Measurements from ENCODE around the gene MRPL34.
"Not testable (repeated sequence)": the region's sequence is repeated elsewhere in the genome, so short reads cannot be mapped to it uniquely, and the experiment has no call there.

The MRPL34 gene

DNA sequence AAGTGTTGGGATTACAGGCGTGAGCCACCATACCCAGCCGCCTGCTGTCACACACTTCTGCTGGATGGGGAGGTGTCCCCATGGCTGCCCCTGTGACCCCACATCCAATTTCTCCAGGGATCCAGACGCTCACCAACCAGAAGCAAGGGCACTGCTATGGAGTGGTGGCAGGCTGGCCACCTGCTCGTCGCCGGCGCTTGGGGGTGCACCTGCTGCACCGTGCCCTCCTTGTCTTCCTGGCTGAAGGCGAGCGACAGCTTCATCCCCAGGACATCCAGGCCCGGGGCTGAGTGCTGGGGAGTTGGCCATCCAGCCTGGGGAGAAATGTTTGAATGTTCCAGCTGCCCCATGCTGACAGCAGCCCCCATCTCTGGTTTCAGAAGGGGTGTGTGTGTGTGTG lies 19.4 kb upstream of the MRPL34 start:
- no peak for DNase-seq

DNA sequence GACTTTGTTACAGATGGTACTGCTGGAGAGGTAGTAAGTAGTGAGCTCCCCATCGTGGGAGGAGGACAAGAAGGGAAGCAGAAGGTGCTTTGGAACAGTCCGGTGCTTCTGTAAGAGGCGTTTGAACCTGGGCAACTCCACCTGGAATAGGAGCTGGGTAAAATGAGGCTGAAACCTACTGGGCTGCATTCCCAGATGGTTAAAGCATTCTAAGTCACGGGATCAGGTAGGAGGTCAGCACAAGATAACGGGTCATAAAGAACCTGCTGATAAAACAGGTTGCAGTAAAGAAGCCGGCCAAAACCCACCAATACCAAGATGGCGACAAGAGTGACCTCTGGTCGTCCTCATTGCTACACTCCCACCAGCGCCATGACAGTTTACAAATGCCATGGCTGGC lies 18.9 kb upstream of the MRPL34 start:
- DNase-seq, result no peak

DNA sequence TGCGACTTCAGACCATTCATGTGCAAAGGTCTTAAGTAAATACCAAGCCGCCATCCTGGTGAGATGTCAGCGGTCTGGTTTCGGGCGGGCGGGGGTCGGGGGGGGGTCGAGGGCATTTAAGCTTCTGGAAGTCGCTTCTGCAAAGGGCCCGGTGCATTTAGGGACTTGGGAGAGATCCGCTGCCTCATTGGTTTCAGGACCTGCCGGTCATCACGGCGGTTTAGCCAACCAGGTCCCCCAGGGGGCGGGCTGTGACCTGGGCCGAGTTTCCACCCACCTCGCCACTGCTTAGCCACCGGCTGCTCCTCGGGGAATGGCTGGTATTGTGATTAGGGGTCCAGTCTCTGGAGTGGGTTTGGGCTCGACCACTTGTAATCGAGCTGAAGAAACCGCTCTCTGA lies 16.2 kb upstream of the MRPL34 start:
- no peak for DNase-seq

DNA sequence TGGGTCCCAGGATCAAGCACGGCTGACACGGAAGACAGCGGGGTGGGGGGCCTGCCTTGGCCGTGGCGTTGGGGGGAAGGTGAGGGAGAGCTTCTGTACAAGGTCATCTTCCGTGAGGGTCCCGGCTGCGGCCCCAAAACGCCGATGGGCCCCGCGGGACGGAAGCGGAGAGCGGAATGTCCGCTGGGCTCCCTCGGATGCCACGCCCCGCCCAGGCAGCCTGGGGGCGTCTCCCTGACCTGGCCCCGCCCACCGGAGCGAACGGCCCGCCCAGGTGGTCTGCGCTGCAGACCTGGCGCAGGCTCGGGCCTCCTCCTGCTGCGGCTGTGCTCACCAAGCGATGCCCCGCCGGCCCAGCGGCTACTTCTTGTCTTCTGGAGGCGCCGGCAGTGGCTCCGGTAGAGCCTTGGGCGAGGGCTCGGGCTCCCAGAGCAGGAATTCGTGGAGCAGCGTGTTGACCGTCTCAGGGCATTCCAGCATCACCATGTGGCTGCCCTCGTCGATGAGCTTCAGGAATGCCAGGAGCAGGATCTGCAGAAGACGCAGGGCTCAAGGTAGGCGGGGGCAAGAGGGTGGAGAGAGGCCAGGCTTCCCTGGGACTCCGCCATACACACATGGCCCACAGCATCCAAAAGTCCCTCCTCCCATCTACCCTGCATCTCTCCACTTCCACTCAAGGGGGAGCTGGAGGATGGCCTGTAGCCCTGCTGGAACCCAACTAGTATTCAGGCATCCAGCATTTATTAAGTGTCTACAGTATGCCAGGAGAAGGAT lies 13.2 kb upstream of the MRPL34 start:
- DNase-seq, result no peak

DNA sequence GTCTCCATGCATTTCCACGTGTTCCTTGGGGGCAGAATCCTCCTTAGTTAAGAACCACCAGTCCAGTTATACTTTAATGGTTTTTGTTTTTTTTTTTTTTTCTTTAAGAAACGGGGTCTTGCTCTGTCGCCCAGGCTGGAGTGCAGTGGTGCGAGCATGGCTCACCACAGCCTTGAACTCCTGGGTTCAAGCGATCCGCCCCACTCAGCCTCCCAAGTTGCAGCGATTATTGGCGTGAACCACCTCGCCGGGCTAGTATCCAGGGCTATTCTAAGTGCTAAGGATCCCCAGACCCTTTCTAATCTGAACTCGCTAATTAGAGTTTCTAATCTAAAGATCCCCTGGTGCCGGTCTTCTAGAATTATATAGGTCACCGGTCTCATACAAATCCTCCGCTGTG lies 12.1 kb upstream of the MRPL34 start:
- no peak for DNase-seq

DNA sequence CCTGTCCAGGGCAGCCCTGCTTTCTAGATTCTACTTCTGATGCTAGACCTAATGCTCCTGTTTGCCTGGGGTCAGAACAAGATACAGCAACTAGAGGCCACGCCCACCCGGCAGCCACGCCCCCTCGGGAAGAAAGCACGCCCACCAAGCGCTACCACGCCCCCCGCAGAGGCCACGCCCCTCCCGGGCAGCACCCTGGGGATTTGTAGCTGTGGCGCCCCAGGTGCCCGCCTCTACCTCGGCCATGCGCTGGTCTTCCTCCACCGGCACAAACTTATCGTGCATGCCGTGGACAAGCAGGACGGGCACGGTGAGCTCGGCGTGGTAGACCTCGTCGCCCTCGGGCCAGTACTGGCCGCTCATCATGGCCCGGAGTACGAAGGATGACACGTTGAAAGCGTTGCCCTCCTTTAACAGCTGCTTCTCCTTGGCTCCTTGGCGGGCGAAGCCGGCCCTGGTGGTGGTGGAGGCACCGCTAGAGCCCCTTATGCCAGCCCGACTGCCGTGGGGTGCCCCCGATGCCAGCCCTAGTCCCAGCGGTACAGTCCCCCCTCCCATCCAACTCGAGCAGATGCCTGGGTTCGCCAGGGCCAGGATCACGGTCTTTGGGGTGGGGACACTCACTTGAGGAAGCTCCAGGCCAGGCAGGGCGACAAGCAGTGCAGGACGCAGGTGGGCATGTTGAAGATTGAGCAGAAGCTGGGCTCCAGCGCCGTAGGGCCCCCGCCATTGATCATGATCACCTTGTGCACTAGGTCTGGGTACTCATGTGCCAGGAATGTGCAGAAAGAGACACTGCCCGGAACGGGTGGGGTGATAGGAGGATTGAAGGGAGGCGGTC lies 11.4 kb upstream of the MRPL34 start:
- no peak for DNase-seq

DNA sequence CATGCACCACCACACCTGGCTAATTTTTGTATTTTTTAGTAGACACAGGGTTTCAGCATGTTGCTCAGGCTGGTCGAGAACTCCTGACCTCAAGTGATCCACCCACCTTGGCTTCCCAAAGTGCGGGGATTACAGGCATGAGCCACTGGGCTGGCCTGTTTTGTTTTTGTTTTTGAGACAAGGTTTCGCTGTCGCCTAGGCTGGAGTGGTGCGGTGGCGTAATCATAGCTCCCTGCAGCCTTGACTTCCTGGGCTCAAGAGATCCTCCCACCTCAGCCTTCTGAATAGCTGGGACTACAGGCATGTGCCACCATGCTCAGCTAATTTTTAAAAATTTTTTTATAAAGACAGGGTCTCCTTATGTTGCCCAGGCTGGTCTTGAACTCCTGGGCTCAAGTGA lies 10.1 kb upstream of the MRPL34 start:
- not testable (repeated sequence) for DNase-seq

DNA sequence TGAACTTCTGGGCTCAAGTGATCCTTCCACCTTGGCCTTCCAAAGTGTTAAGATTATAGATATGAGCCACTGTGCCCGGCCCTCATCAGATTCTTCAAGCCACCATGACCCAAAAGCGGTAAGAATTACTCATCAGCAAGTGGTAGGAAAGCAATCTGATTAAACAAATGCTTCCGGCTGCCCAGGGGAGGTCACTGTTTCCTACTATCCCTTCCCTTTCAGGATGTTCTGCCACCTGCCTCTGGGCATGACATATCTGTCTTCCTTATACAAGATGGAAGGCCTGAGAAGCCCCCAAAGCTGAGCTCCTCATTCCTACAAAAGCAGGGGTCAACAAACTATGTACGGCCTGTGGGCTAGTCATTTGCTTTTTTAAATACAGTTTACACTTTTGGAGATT lies 9.4 kb upstream of the MRPL34 start:
- DNase-seq, result no peak

DNA sequence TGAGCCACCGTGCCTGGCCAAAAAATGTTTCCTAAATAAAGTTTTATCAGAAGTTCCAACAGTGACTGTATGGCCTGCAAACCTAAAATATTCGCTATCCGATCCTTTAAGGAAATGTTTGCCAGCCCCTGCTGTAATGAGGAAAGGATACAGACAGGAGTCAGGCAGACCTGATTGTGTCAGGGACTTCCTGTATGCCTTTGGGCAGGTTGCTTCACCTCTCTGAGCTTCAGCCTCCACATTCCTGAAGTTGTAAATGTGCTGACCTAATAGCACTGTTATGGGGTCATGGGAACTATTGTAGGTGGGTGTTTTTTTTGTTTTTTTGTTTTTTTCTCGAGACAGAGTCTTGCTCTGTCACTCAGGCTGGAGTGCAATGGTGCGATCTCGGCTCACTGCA lies 8.7 kb upstream of the MRPL34 start:
- DNase-seq, result no peak

DNA sequence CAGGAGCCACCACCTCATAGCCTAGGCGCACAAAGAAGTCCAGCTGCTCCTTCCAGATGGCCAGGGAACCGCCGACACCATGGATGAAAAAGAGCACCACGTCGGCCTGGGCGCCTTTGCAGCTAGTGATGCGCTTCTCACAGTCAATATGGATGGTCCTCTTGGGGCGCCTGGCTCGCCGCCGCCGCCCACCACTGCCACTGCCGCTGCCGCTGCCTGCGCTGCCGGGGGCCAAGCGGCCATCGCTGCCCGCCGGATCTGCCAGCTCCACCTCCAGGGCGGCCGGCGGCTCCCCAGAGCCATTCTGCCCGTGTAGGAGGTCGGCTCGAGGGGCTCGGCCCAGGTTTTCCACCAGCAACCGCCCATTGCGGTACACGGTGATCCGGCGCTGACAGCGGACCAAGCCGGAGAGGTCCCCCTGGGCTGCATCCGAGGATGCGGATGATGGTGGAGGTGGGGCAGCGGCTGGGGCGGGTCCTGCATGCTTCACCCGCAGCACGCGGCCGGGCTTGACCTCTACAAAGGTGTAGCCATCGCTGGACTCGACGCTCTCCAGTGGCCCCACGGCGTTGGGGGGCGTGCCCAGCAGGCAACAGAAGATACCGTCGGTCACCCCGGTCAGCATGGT lies 4.6 kb upstream of the MRPL34 start:
- no peak for DNase-seq

DNA sequence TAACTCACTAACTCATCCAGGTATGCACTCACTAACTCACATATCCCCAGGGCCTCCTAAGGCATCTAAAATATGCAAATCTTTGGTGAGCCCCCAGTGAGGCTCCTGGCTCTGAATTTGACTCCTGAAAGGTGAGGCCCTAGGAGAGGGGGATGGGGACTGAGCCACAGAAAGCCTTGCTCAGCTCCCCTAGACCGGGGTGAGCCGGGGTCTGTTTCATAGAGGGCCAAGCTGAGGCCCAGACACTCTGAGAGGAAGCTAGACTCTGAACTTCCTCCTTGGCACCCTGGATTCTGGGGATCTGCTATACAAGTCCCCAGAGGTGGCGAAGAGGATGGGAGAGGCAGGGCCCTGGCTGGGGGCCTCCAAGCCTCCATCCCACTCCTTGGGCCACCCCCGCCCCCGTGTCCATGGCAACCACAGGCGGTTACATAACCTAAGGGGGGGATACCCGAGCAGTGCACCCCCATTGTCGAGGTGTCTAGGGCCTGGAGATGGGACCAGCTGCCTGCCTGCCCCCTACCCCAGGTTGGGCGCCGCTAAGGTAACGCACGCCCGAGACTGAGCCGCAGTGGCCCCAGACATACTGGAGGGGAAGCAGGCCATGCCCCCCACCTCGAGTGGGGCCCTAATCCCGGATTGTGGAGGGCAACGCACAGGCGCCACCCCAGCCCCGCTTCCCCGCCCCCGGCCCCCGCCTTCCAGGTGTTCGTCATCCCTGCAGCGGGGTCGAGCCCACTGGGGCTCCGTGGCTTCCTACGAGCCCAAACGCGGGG lies 3.1 kb upstream of the MRPL34 start:
- DNase-seq, result no peak

DNA sequence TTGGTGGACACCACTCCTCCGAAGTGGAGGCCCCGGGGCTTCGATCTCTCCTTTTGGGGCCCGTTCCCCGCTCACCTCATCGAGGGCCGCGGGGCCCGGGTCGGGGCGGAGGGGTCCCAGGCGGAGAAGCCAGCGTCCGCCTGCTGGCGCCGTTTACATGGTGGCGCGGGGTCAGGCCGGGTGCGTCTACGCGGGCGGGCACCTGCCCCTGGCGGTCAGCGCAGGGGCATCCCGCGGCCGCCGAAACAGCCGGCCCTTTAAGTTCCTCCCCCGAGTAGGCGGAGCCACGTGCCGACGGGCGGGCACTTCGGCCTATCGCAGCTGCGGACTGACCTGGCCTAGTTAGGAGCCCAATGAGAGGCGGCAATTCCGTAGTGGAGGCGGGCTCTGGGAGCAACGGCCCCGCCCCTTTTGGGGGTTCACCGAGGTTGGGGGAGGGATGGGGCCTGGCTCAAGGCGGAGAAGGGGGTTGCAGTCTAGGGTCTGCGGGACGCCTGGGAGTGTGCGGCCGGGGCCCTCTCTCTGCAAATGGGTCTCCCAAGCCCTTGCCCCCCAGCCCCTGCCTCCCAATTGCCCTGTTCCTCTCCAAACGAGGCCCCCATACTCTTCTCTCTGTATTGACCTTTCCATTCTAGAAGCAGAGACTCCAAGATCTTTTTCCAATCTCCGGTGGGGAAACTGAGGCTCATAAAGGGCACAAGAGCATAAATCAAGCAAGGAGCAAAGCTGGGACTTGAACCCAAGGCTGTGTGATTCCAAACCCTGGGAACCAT lies 2.3 kb upstream of the MRPL34 start, which contains the start of gene ABHD8:
ABHD8 (minus strand) TSS at position 259 of the 773 bp plus-strand sequence. CDS start 1,809 bp downstream, outside the sequence.
- DNase-seq, result peak; percentile 64

DNA sequence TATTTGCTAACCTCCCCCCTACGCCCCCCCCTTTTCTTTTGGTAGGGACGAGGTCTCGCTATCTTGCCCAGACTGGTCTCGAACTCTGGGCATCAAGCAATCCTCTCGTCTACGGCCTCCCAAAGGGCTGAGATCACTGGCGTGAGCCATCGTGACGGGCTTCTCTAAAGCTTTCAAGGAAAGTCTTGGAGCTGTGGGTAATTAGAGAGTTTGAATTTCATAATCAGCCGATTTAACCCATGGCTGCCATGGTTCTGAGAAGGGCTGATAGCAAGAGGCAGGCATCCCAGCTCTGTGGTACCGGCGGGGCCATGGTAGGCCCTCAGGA lies 1.8 kb upstream of the MRPL34 start:
- DNase-seq, result no peak

DNA sequence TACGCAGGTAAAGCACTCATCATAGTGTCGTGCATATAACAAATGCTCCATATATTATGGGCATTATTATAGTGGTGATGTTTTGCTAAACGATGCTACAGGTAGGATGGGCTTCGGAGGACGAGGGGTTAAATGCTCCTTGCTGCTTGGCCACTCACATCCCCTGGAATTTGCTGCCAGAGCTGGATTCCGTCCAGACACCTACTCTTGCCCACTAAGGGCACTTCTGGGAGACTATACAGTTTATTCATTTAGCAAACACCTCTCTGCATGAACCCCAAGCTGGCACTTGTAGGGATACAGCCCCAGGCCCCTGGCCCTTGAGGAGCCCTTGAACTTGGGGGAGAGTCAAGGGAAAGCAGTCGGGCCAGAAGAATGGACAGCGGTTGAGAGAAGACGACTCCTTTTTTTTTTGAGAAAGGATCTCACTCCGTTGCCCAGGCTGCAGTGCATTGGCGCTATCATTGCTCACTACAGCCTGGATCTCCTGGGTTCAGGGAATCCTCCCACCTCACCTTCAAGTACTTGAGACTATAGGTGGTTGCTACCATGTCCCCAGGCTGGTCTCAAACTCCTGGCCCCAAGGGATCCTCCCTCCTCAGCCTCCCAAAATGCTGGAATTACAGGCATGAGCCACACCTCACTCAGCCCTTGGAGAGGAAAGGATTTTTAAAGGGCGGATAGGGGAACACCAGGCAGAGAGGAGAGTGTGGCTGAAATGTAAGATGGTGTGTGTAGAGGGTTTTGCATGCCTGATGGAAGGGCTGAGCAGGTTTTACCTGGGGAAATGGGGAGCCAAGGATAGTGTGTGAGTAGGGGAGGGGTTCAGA lies 1.1 kb upstream of the MRPL34 start:
- DNase-seq, result no peak

DNA sequence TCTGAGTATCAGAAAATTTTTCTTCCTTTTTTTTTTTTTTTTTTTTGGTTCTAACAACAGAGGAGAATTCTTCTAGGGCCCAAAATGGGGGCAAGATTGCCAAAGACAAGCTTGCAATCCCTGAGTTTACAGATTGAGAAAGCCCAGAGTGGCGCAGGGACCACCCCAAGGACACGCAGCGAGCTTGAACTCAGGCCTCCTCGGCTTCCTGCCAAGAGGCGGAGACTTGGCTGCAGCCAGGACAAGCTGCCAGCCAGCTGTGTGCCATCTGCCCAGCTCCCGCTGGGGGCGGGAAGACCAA lies 506 bp upstream of the MRPL34 start:
- no peak for DNase-seq

DNA sequence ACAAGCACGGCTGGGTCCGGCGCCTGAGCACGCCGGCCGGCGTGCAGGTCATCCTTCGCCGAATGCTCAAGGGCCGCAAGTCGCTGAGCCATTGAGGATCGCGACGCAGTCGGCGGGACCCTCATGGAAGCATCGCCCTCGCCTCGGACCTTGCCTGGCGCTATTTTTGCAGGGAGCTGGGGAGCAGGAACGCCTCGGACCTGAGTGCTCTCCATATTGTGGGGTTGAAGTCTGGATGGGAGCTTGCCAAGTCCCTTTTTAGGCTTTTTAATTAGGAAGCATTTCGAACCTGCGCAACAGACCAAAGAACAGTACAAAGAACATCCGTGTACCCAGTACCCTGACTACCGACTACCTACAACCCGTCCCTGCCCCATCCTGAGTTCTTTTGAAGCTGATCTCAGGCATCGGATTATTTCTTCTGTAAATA lies 628 bp downstream of the MRPL34 start:
- DNase-seq, result no peak

DNA sequence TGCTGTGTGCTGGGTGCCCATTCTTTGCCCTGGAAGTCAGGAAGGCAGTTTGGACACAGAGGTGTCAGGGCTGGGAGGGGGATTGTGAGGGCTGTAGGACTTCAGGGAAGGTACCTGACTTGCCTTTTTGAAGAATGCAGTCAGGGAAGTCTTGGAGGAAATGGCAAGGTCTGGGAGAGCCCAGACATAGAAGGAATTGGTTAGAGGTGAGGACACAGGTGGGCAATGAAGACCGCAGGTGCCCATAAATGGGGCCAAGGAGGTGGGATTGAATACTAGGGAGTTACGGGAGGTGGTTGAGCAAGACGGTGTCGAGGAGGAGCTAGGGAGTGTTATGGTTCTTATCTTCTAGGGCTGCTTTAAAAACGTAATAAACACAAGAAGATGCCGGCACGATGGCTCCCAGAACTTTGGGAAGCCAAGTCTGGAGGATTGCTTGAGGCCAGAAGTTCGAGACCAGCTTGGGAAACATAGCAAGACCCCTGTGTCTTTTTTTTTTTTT lies 2.3 kb downstream of the MRPL34 start:
- no peak for DNase-seq

DNA sequence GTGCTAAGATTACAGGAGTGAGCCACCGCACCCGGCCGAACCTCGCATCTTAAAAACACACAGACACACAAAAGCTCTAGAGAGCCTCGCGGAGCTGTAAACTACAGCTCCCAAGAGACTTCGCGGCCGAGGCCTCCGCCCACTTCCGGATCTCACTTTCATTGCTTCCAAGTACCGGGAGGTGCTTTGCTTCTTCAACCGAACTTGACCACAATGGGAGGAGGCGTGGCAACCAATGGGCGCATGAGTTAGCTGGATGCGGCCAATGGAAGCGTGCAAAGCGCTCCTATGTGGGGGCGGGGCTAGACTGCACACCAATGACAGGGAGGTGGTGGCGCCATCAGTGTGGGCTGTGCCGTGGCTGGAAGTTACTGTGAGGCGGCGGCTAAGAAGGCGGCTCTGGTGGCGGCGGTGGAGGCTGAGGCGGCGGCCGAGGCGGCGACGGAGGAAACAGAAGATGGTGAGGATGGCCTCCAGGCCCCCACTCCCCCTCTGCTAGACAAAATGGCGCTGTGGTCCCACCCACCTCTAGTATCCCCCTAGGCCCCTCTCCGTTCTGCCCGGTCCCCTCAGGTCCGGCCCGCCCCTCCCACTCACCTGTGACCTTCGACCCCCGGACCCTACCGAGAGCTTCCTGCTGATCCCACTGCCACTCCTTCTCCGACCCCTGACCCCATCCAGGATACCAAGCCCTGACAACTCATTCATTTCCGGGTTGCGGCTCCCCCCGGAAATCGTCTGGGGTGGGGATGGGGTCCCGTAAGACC lies 3.7 kb downstream of the MRPL34 start, which contains the start of gene DDA1:
DDA1 (plus strand) TSS at position 366 of the 767 bp plus-strand sequence; CDS start at position 458, 92 bp downstream.
- DNase-seq, result peak; percentile 98

DNA sequence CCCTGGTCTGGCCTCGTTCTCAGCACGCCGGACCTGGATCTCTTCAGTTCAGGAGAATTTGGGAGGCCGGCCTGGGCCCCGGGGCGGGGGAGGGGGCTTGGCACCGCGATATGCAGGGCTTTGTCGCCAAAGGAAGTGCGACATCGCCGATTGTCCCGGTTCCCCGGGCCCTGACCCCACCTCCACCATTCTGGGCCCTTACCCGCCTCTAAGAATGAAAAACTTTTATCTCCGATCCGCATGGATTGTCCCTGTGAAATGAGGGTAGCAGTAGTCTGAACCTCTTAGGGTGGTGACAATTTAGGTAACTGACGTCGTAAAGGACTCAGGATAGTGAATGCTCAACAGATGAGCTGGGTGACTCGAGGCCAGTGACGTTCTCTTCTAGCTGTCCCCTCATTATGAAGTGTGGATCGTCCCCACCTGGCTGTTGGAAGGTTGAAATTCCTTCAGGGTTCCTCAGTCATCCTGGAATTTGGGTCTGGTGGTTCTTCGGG lies 4.3 kb downstream of the MRPL34 start:
- DNase-seq, result no peak

Measured in NCI-H2081 treated with DMSO at 0.1 percent for 48 hours (cell line).